ENCODE data around the gene TAF1A. TPM values are rescaled to one million over a fixed set of nuclear protein-coding genes. Genes with fewer than 3 reads are reported as not detected.

The TAF1A gene
- total and polyA plus RNA-seq, 2 of the 8 experiments (the other 6 are each of a cell fraction or from before 2014, with no cell fraction given), result 3.3 to 16.7 TPM

DNA sequence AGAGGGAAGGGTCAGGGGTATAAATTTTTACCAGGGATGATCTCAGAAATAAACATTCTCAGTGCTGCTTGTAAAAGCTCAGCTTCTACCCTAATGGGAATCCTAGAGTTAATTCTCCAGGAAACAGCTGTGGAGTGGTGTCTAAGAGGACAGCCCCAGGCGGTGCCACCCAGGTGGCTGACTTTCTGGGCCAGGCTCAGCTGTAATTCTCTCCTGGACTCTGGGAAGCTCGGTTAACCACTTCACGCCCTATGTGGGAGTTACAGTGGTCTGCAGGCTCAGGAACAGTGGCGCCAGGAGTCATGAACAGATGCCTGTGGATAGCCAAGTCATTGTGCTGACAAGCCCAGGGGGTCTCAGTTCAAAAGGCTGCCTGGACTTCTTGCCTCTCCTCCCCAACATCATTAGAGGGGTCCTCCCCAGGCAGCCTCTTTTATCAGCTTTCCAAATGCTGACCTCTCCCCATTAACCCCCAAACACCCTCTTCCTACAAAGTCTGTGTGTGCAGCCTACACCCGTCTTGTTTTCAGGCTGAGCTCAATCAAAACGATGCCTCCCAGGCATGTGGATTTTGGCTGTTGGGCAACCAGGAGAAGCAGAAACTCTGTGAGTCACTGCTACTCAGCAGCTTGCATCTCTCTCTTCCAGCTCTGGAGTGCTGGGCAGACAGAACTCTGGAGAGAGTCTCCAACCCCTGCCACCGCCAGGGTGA, 43.0 kb downstream of the TAF1A start:
- WGBS, 2 experiments (ENCODE audit: extremely low coverage in 1 of 2, insufficient coverage in 1 of 2, insufficient read length in 1 of 2, insufficient replicate concordance in 2 of 2, low coverage in 1 of 2, low lambda C conversion rate in 2 of 2, missing lambda C conversion rate in 1 of 2), result 79% methylated on average over 7 of the region's 7 CpGs; no CpG with 5 or more reads in 1 of the 2 experiments
- H3K23ac ChIP-seq (ENCODE audit: insufficient read length), result no peak overlapping the region
- FAIRE-seq, result no peak
- no peaks in the 10 kb centered on the region; a peak in 1 of 7 replicates for H3K4me1 ChIP-seq (replicated peaks in 1 of 4; ENCODE audit: control insufficient read depth in 3 of 4, insufficient read depth in 4 of 4, low read length in 3 of 4)
- H2BK5ac ChIP-seq (ENCODE audit: low read depth, low read length), result no peak overlapping the region
- no peaks in the 10 kb centered on the region for H4K20me1 ChIP-seq (replicated peaks in 1 of 2; ENCODE audit: control insufficient read depth in 1 of 2, insufficient read depth in 2 of 2, low read length in 2 of 2)
- H3K14ac ChIP-seq (ENCODE audit: insufficient read length), result no peak overlapping the region
- no peak overlapping the region for H2AK5ac ChIP-seq (ENCODE audit: low read depth, low read length)
- no peak overlapping the region for H3K4me3 ChIP-seq (ENCODE audit: extremely low read depth in 1 of 4, insufficient read depth in 2 of 4, low read depth in 3 of 4, low read length in 4 of 4)
- H3K23me2 ChIP-seq (ENCODE audit: low read depth, low read length), result no peaks in the 10 kb centered on the region
- no peak overlapping the region for H2BK120ac ChIP-seq (replicated peaks; ENCODE audit: low read depth, low read length)
- no peak overlapping the region for H2BK15ac ChIP-seq (ENCODE audit: low read length)
- no peak overlapping the region for H3K27ac ChIP-seq (ENCODE audit: low read depth, low read length)
- no peaks in the 10 kb centered on the region for H3K36me3 ChIP-seq (ENCODE audit: control insufficient read depth in 2 of 4, insufficient read depth in 4 of 4, low read length in 3 of 4)
- no peak overlapping the region for H3K18ac ChIP-seq (ENCODE audit: extremely low read depth, low read length)
- H3K27me3 ChIP-seq (replicated peaks in 1 of 4; ENCODE audit: control insufficient read depth in 3 of 4, extremely low read depth in 1 of 4, insufficient read depth in 3 of 4, low read length in 3 of 4), result no peaks in the 10 kb centered on the region
- H3K9ac ChIP-seq (replicated peaks in 1 of 4; ENCODE audit: extremely low read depth in 1 of 4, low read depth in 3 of 4, low read length in 3 of 4), result no peak overlapping the region
- no peak overlapping the region for H3K4ac ChIP-seq (replicated peaks; ENCODE audit: insufficient read length, low read depth, low read length)
- no peaks in the 10 kb centered on the region for H3K79me1 ChIP-seq (ENCODE audit: low read depth, low read length)
- no peak overlapping the region for H4K91ac ChIP-seq (replicated peaks; ENCODE audit: insufficient read length, low read length)
- H2AFZ ChIP-seq (ENCODE audit: low read length), result no peak overlapping the region
- no peak overlapping the region for H2BK20ac ChIP-seq (ENCODE audit: low read length)
- no peak overlapping the region for H3K56ac ChIP-seq (replicated peaks; ENCODE audit: insufficient read length, low read depth, low read length)
- H4K8ac ChIP-seq (ENCODE audit: extremely low read depth, insufficient read depth, low read length), result no peak overlapping the region
- POLR2A ChIA-PET (ENCODE audit: partially characterized antibody), result interaction anchor here (1.0 to 1.3 kb wide), 3 partner anchors 10 to 43 kb away, joined by 3 to 4 read pairs (median 4); partner anchors contain the start of gene TAF1A
- no peak overlapping the region for H4K5ac ChIP-seq (ENCODE audit: insufficient read length, low read depth, low read length)
- H3K79me2 ChIP-seq (ENCODE audit: control insufficient read depth in 1 of 2, insufficient read depth in 2 of 2, low read length in 2 of 2), result no peaks in the 10 kb centered on the region
- CTCF ChIA-PET (ENCODE audit: partially characterized antibody), result interaction anchor here (0.6 to 3.0 kb wide), 7 partner anchors 12 to 88 kb away, joined by 3 to 20 read pairs (median 3); partner anchors contain the start of gene TAF1A
- no peaks in the 10 kb centered on the region for H3K9me3 ChIP-seq (ENCODE audit: insufficient read depth in 2 of 2, low read depth in 1 of 2, low read length in 1 of 2)
- H3K4me2 ChIP-seq (ENCODE audit: insufficient read depth in 1 of 2, low read depth in 2 of 2, low read length in 2 of 2), result no peak overlapping the region
- no peak for DNase-seq (ENCODE audit: low read depth in 1 of 2, low spot score in 2 of 2)
- H2BK12ac ChIP-seq (ENCODE audit: low read depth, low read length), result no peak overlapping the region
- TF ChIP-seq EZH2 (IDR thresholded peaks at IDR 0.05; ENCODE audit: low read depth, low read length, severe bottlenecking) (no peak), CEBPB (IDR thresholded peaks at IDR 0.05; ENCODE audit: low read depth, low read length) (no peak), SIN3A (conservative IDR thresholded peaks at IDR 0.05 in 1 of 2, IDR thresholded peaks at IDR 0.05 in 1 of 2; ENCODE audit: low read depth in 1 of 2, low read length in 2 of 2) (no peak), EGR1 (IDR thresholded peaks at IDR 0.05; ENCODE audit: borderline replicate concordance, low read depth, low read length) (no peak), SUZ12 (IDR thresholded peaks at IDR 0.05; ENCODE audit: low read length) (no peak), TAF7 (optimal IDR thresholded peaks at IDR 0.05; ENCODE audit: borderline replicate concordance, low read depth, low read length) (no peak), JUND (IDR thresholded peaks at IDR 0.05; ENCODE audit: low read length) (no peak), EP300 (IDR thresholded peaks at IDR 0.05; ENCODE audit: borderline replicate concordance in 1 of 2, low read depth in 2 of 2, low read length in 2 of 2) (no peak), HDAC2 (IDR thresholded peaks at IDR 0.05; ENCODE audit: borderline replicate concordance in 1 of 2, low read depth in 2 of 2, low read length in 2 of 2) (no peak)
- TF ChIP-seq, protein P1, sequence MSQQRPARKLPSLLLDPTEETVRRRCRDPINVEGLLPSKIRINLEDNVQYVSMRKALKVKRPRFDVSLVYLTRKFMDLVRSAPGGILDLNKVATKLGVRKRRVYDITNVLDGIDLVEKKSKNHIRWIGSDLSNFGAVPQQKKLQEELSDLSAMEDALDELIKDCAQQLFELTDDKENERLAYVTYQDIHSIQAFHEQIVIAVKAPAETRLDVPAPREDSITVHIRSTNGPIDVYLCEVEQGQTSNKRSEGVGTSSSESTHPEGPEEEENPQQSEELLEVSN (IDR thresholded peaks at IDR 0.05), result no peak
